Islet of Langerhans (tissue), 1 donor: Measurements from ENCODE around the gene RNLS.
A peak's percentile ranks its signal among the peaks of the same experiment; 100 is the strongest.

Experiments
- FAIRE-seq: peaks from one replicate; lab custom pipeline; 2011; peaks lifted over from hg19 to GRCh38; lab: Jason Lieb, UNC

RNLS gene

DNA sequence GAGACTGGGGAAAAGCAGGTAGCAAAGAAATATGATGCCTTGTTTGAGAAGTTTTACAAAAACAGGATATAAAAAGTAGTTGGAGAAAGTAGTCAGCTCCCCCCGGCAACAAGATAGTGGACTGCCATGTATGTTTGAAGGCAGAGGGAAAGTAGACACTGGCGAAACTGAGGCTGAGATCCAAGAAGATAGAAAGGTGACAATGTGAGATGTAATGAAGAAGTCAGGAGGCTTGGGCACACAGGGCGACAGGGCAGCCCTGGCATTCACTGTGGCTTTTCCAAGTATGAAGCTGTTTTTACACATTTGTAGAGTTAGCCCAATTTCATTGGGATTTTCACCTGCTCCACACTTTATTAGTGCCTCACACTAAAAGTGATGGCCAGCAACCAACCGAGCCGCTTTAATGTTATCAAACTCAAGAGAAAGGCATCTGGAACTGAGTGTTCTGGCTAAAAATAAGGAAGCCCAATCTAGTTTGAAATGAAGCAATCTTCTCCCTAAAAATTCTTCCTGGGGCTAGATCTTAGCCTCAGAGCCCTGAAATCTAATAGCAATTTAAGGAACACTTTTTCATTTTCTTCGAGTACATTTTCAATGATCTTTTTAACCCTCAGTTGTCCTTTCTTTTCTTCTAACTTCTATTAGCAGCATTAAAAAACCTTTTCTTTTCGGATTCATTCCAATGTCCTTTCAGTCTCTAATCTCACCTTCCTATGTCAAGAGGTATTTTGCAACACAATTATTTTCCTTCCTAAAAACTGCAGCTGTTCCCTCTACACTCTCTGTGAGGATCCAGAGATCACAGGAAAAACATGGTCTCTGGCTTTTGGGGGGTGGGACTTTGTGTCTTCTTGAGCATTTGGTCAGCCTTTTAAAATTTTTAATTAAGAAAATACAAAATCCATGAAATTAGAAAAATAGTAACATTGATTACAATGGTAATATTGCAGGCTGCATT lies 108.0 kb downstream of the RNLS start:
- no peak for FAIRE-seq

GRCh38 chr10:88473989-88474883 lies 108.9 kb downstream of the RNLS start:
- FAIRE-seq = peak; percentile 94

DNA sequence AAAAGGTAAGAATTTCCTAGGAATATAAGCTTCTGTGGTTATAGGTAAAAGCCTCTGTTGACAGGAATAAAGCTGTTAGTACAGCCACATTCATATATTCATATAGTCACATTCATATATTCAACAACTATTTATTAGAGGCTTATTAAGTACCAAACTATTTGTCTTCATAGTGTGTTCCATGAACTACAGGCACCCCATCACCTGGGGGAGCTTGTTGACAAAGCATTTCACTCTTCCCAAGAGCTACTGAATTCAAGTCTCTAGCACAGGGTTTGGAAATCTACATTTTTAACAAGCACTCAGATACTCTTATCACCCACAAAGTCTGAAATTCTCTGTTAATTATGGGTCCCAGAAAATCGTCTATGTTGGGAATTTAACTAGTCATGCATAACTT lies 110.6 kb downstream of the RNLS start:
- no peak for FAIRE-seq

GRCh38 chr10:88471899-88472298 lies 111.2 kb downstream of the RNLS start:
- FAIRE-seq = no peak

GRCh38 chr10:88467835-88468485 lies 115.2 kb downstream of the RNLS start:
- FAIRE-seq = no peak

GRCh38 chr10:88466786-88467185 lies 116.3 kb downstream of the RNLS start:
- FAIRE-seq = no peak

- no peak for FAIRE-seq
These were observed 117.4 kb downstream of the RNLS start for GRCh38 chr10:88465765-88466164.

- FAIRE-seq = peak; percentile 21
These were observed 119.3 kb downstream of the RNLS start for GRCh38 chr10:88463811-88464210.

GRCh38 chr10:88461426-88461825 lies 121.7 kb downstream of the RNLS start:
- no peak for FAIRE-seq

DNA sequence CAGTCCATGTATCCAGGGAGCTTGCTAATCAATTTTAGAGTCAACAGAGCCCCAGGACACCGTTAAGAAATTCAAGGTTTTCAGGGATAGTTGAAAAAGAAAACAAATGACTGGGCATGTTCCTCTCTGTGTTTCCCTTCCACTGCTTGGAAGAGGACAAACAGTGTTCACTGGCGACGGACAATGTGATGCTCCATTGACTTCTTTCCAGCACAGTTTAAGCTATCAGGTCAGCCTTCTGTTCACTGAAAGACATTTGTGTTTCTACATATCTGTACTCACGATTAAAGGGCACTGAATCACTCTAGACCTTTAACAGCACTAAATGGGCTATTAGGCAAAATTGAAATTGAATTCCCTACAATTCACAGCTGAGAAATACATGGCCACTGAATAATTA lies 123.6 kb downstream of the RNLS start:
- peak; percentile 79 for FAIRE-seq

DNA sequence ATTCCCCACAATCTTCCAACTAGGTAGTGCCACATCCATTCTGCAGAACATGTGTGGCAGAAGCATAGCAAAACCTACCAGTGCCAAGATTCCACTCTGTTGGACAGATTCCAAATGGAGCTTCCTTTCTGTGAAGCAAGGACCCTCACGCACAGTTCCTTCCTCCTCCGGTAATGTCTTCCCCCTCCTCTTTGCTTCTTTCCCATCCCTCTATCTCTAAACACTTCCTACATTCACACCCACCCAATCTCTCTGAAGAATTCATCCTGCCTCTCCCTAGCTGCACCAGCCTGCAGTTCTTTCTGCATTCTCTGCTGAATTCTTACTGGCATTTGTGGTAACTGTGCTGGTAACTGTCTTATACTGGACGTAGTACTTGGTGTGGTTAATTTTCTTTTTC lies 124.9 kb downstream of the RNLS start:
- no peak for FAIRE-seq

DNA sequence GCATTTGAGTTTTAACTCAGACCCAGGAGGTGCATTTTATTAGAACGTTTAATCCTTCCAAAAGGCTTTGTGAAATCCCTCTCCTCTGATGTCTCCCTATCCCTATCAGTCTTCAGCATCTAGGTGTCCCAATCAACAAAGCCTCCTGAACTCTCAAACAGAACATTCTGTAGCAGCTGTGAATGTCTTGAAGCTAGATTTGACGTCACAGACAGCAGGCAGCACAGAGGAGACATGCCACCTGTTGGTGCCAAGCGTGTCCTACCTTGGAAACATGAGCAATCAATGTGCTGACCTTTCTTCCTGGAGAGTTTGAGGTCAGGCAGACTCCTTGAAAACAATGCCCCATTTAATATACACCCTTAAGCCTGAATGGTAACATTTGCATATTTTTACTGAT lies 125.5 kb downstream of the RNLS start:
- no peak for FAIRE-seq

- no peak for FAIRE-seq
These were observed 126.4 kb downstream of the RNLS start for GRCh38 chr10:88456730-88457129.

DNA sequence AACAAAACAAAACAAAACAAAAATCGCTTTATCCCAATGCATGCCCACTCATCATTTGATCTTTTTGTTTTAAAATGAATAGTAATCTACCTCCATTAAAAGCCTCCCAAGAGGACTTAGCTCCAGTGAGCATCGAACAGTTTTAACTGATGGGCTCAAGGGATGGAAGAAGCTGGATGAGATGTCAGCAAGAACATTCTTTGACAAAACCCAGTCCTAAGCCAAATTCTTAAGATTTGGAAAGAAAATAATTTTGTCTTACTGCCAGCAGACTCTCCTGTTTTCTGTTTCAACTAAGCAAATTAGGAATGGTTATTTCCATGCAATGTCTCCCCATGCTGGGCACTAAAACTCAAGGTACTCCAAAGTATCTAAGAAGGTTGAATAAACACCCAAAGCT lies 127.3 kb downstream of the RNLS start:
- no peak for FAIRE-seq

- FAIRE-seq = no peak
These were observed 132.9 kb downstream of the RNLS start for GRCh38 chr10:88450201-88450600.

- no peak for FAIRE-seq
These were observed 140.4 kb downstream of the RNLS start for GRCh38 chr10:88442716-88443115.

DNA sequence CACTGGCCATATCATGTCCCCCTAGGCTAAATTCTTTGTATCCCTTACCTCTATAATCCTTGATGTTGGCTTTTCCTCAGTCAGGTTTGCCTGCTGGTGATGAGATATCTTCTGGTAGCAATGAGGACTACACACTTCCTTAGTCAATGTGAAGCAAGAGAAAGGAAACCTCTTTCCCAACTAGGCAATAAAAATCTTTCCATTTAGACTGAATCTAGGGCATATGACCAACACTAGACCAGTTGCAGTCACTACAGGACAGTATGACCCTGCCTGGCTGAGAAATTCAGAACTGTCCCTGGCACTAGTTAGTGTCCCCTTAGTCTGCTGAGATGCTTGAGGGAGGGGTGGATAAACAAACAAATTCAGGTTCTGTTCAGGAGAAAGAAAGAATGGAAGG lies 142.6 kb downstream of the RNLS start:
- no peak for FAIRE-seq

GRCh38 chr10:88439932-88440331 lies 143.2 kb downstream of the RNLS start:
- no peak for FAIRE-seq

DNA sequence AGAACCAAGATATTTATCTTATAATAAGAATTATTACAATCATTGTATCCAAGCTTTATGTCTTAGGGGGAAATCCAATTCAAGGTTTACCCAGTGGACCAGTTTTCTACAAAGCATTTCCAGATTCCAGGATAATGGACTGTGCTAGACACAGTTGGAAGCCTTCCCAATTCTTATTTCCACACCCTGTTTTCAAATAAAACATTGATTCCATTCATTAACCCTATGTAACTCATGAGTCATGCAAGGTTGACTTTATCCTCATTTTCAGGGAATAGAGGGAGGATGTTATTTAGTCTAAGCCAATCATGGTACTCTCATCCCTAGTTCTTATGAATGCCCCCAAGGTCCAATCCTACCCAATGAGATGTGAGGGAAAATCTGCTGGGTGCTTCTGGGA lies 145.7 kb downstream of the RNLS start:
- FAIRE-seq = no peak

DNA sequence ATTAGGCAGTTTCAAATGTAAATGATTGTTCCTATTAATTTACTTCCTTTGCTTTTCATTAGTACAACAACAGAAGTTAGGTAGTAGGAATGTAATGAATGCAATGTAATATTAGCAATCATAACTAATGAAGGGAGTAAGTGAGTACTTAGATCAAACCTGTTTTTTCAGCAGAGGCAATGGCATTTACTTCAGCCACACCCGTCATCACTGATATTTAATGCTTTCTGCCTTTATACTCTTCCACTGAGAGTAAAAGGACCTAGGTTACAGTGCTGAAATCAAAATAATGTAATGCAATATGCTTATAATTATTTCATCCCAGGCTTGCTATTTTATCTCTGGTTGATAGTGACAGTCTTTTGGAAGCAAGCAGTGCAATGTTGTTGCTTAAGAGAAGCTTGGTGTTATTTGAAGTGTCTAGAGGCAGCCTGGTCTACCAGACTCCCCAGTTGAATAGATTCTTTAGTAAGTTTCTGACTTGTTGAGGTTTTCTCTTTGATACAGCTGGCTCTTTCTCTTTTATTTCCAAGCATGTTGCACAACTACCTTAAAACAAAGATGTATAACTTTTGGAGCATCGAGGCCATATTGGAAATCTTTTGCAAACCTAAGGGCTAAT lies 149.4 kb downstream of the RNLS start:
- no peak for FAIRE-seq

GRCh38 chr10:88431103-88431502 lies 152.0 kb downstream of the RNLS start:
- peak; percentile 24 for FAIRE-seq

DNA sequence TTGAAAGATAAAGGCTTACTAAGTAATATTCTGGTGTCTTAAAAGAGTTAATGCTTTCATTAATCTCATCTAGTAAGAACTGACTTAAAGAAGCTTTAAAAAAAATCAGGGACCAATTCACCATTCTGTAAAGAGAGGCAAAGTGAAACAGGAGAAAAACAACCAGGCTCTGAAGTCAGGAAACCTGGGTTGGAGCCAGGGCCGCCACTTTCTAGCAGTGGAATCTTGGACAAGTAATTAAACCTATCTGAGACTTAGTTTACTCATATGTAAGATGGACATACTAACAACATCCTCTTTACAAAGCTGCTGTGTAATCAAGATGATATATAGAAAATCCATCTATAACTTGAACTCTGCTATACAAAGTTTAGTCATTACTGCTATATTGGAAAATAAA lies 154.1 kb downstream of the RNLS start:
- peak; percentile 30 for FAIRE-seq
